Thymus (tissue), 11 donors: ENCODE data around the gene CYBC1. TPM values are rescaled to one million over a fixed set of nuclear protein-coding genes. Genes with fewer than 3 reads are reported as not detected.
"Not testable (repeated sequence)": the region's sequence is repeated elsewhere in the genome, so short reads cannot be mapped to it uniquely, and the experiment has no call there.

Experiments used
- DNase-seq, 9 donors: peaks; one replicate each; pipeline ENCODE4 v3.0.0-alpha.2; 2013; ENCODE audit warnings: low spot score in 9 of 9, low read depth in 6 of 9, missing footprints in 1 of 9
- H3K27ac ChIP-seq, 2 donors: one replicate each; pipeline ENCODE4 v1.5.1; 2013; ENCODE audit warnings: control low read depth in 1 of 2, low read depth in 1 of 2, low read length in 1 of 2, mild to moderate bottlenecking in 1 of 2, moderate library complexity in 1 of 2
- H3K27me3 ChIP-seq, 2 donors: one replicate each; pipeline ENCODE4 v1.5.1; 2013; ENCODE audit warnings: low read length in 1 of 2; ENCODE audit not compliant: control insufficient read depth in 2 of 2, insufficient read depth in 1 of 2
- H3K36me3 ChIP-seq, 2 donors: one replicate each; pipeline ENCODE4 v1.5.1; 2013; ENCODE audit warnings: low read length in 1 of 2, mild to moderate bottlenecking in 1 of 2, moderate library complexity in 1 of 2; ENCODE audit not compliant: control insufficient read depth in 2 of 2, insufficient read depth in 2 of 2
- H3K4me1 ChIP-seq, 2 donors: one replicate each; pipeline ENCODE4 v1.5.1; 2013; ENCODE audit warnings: low read length in 2 of 2; ENCODE audit not compliant: control insufficient read depth in 2 of 2, insufficient read depth in 2 of 2
- H3K4me3 ChIP-seq, 2 donors: one replicate each; pipeline ENCODE4 v1.5.1; 2013; ENCODE audit warnings: low read length in 2 of 2, control low read depth in 1 of 2, mild to moderate bottlenecking in 1 of 2
- H3K9me3 ChIP-seq, 2 donors: one replicate each; pipeline ENCODE4 v1.5.1; 2013; ENCODE audit warnings: low read length in 1 of 2, mild to moderate bottlenecking in 1 of 2; ENCODE audit not compliant: control insufficient read depth in 2 of 2, insufficient read depth in 1 of 2
- WGBS: extraction: QIAGEN DNeasy Blood & Tissue Kit; methylation state at CpG from one replicate; pipeline ENCODE4 v1.1.7; 2013; 5-methylcytosine and 5-hydroxymethylcytosine counted together
- polyA plus RNA-seq: library from polyadenylated mRNA; stranded (reverse); fragments of 200-250 nt; gene quantifications from one replicate; pipeline ENCODE4 v1.2.3, GENCODE V29; 2013
- total RNA-seq: library from RNA; stranded (reverse); fragments of 120-200 nt; gene quantifications from one replicate; pipeline ENCODE4 v1.2.4, GENCODE V29; 2013
- donor health status: healthy.

CYBC1 gene
- total and polyA plus RNA-seq, 2 donors = 80.7 to 103 TPM

DNA sequence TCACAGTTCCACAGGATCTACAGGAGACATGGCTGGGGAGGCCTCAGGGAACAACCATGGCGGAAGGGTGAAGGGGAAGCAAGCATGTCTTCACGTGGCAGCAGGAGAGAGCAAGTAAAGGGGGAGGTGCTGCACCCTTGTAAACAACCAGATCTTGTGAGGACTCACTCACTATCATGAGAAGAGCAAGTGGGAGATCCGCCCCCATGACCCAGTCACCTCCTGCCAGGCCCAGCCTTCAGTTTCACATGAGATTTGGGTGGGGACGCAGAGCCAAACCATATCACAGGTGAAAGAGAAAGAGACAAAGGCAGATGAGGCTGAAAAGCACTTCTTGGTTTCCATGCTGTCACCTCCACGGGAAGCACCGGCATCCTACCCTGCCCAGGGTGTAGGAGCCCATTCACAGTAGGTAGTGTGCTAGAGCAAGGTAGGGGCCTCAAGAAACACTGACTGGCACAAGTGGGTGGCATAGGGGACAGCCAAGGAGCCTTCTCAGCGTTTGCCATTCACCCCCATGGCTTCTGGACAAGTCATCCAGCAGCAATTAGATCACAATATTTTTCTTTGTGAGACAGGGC is 14.6 kb upstream of the CYBC1 start:
- Histone ChIP-seq H3K36me3 (peaks cover 90 to 97% of the 10 kb centered on the region in 2 donors), H3K4me3 (no peak overlapping the region), H3K4me1 (peaks cover 0 to 3% of the 10 kb centered on the region in 2 donors), H3K27ac (no peak overlapping the region), H3K27me3 (no peaks in the 10 kb centered on the region), H3K9me3 (no peaks in the 10 kb centered on the region)
- DNase-seq = no peak
- WGBS = 97% methylated on average over 7 of the region's 7 CpGs

DNA sequence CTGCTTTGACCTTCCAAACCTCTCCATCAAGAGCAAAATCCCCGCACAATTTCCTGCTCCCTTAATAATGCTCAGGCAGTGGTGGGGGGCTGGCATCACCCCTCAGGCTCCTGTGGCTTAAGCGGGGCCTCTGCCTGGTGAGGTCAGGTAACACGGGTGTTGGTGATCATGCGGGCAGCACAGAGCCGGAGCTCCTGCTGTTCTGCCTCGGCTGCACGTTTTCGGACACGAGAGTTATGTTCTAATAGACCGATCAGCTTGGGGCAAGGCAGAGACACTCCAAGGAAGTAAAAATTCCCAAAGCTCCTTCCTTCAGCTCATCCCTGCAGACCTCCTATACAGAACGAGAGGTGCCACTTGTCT is 14.0 kb upstream of the CYBC1 start:
- Histone ChIP-seq H3K4me3 (no peak overlapping the region), H3K9me3 (no peaks in the 10 kb centered on the region), H3K27ac (no peak overlapping the region), H3K27me3 (no peaks in the 10 kb centered on the region), H3K36me3 (peaks cover 87 to 95% of the 10 kb centered on the region in 2 donors), H3K4me1 (peaks cover under 1 to 7% of the 10 kb centered on the region in 2 donors)
- no peak for DNase-seq
- WGBS = 98% methylated on average over 11 of the region's 11 CpGs

GRCh38 chr17:82463925-82464566 is 13.5 kb upstream of the CYBC1 start:
- 95% methylated on average over 7 of the region's 7 CpGs for WGBS
- Histone ChIP-seq H3K9me3 (no peaks in the 10 kb centered on the region), H3K4me3 (no peak overlapping the region), H3K4me1 (peaks cover 6 to 11% of the 10 kb centered on the region in 2 donors), H3K27me3 (no peaks in the 10 kb centered on the region), H3K36me3 (peaks cover 82 to 91% of the 10 kb centered on the region in 2 donors), H3K27ac (no peak overlapping the region)
- DNase-seq = no peak

- Histone ChIP-seq H3K4me1 (peaks cover 6 to 11% of the 10 kb centered on the region in 2 donors), H3K9me3 (no peaks in the 10 kb centered on the region), H3K4me3 (no peak overlapping the region), H3K27ac (no peak overlapping the region), H3K27me3 (no peaks in the 10 kb centered on the region), H3K36me3 (peaks cover 77 to 84% of the 10 kb centered on the region in 2 donors)
- WGBS = 97% methylated on average over 6 of the region's 6 CpGs
- no peak for DNase-seq
These were observed 12.8 kb upstream of the CYBC1 start for GRCh38 chr17:82463391-82463790.

DNA sequence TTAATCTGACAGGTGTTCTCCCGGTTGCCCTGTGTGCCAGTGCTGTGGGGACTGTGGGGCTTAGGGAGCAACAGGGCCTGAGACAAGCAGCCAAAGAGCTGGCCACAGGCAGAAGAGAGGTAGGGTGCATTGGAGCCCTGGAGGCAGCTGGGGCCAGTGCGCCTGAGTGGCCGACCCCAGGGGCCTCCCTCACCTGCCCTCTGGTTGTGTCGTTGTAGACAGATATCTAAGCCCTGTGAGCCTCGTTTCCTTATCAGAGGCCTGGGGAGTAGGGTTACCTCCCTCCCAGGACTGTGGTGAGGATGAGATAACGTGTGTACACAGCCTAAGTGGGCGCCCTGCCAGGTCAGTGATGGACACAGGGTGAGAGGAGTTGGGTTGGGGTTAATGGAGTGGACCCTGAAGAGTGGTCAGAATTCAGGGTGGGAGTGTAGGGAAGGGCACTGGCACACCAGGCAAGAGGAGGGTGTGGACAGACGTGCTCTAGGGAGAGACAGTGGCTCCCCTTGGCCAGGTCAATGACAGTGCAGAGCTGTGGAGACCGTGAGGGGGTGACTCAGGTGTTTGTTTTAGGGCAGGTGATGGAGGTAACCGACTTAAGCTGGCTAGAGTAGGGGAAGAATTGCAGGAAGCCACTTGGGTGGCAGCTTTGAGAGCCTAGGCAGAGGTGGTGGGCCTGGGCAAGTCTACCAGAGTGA is 11.4 kb upstream of the CYBC1 start:
- WGBS = 92% methylated on average over 10 of the region's 10 CpGs
- Histone ChIP-seq H3K4me1 (peaks cover 13 to 18% of the 10 kb centered on the region in 2 donors), H3K27me3 (no peaks in the 10 kb centered on the region), H3K36me3 (peaks cover 67 to 70% of the 10 kb centered on the region in 2 donors), H3K9me3 (no peaks in the 10 kb centered on the region), H3K4me3 (no peak overlapping the region), H3K27ac (no peak overlapping the region)
- DNase-seq = no peak

DNA sequence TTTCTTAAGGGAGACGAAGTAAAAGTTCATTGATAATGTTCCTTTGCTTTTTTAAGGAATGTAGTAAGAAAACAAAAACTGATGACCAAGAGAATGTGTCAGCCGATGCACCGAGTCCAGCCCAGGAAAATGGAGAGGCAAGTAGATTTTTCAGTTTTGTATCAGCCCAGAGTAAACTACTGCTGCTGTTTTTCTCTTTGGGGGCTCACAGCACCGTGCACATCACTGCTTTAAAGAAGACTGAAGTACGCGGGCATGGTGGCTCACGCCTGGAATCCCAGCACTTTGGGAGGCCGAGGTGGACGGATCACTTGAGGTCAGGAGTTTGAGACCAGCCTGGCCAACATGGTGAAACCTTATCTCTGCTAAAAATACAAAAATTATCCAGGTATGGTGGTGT is 9.4 kb upstream of the CYBC1 start:
- H3K4me1 ChIP-seq = peaks cover 14 to 20% of the 10 kb centered on the region in 2 donors
- DNase-seq, H3K9me3 ChIP-seq, H3K27me3 ChIP-seq, H3K27ac ChIP-seq, H3K4me3 ChIP-seq: not testable (repeated sequence)
- WGBS = 97% methylated on average over 9 of the region's 9 CpGs
- H3K36me3 ChIP-seq = peaks cover 49 to 51% of the 10 kb centered on the region in 2 donors

- WGBS = under 1% methylated on average over 62 of the region's 62 CpGs
- Histone ChIP-seq H3K4me1 (peaks cover 14 to 20% of the 10 kb centered on the region in 2 donors), H3K9me3 (peaks cover 0 to 10% of the 10 kb centered on the region in 2 donors), H3K36me3 (peaks cover 39 to 41% of the 10 kb centered on the region in 2 donors), H3K27ac (peak overlapping the region; percentile 76 to 100), H3K27me3 (no peaks in the 10 kb centered on the region), H3K4me3 (peak overlapping the region; percentile 74 to 81)
- peak in 1 of 9 donors; percentile 27 for DNase-seq
These were observed 8.4 kb upstream of the CYBC1 start for GRCh38 chr17:82458885-82459424.

DNA sequence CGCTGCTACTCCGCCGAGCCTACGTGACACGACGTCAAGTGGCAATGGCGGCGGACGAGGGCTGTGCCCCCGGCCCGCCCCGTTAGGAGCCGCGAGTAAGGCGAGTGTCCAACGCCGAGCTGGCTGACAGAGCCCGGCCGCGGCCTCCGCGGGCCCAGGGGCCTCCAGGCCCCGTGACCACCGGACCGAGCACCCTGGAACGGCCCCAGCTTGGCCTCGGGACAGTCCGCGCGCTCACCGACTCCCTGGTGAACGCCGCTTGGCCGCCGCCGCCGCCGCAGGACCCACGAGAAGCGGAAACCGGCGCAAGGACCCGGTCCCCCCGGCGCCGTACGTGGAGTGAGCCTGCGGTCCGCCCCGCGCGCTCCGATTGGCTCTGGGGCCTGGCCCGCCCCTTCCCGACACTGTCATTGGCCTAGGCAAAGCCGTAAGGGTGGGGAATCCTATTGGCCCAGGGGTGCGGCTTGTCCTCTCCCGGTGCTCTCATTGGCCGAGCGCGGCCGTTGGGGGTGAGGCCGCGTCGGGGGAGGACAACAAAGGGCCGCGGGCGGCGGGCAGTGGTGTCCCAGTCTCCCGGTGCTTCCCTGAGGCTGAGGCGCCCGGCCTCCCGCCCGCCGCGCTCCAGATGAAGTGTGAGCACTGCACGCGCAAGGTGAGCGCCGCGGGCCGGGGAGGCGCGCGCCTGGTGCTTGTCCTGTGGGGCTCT is 7.8 kb upstream of the CYBC1 start, which contains the start of gene NARF:
TSS of gene NARF (plus strand) at position 563 of the 706 bp plus-strand sequence. CDS start at position 626, 63 bp downstream.
- peaks cover 0 to 15% of the 10 kb centered on the region in 2 donors for H3K9me3 ChIP-seq
- peaks cover 33 to 35% of the 10 kb centered on the region in 2 donors for H3K36me3 ChIP-seq
- peaks cover 14 to 20% of the 10 kb centered on the region in 2 donors for H3K4me1 ChIP-seq
- peak within 1 kb of the TSS; percentile 100 for H3K27ac ChIP-seq
- H3K4me3 ChIP-seq = peak within 1 kb of the TSS; percentile 74 to 81
- no peaks in the 10 kb centered on the region for H3K27me3 ChIP-seq
- WGBS = under 1% methylated on average over 85 of the region's 85 CpGs
- DNase-seq = peak; percentile 88 to 99 (median 94)
